Lower lobe of right lung (tissue), 2 donors: ENCODE results near the gene EXOC3. TPM values are rescaled to one million over a fixed set of nuclear protein-coding genes. Genes with fewer than 3 reads are reported as not detected.
"Not testable (repeated sequence)": the region's sequence is repeated elsewhere in the genome, so short reads cannot be mapped to it uniquely, and the experiment has no call there.

Experiments used
- ATAC-seq, 2 donors: fragments of 200-7000 bp; cut with Tn5 transposase; one replicate each; pipeline ENCODE4 v1.9.1; 2020 to 2022; ENCODE audit warnings: mild to moderate bottlenecking in 2 of 2, moderate library complexity in 2 of 2
- DNase-seq: peaks from one replicate; pipeline ENCODE4 v3.0.0-alpha.2; 2020
- H3K27ac ChIP-seq: fragments of 200-600 bp; one replicate; pipeline ENCODE4 v1.8.0; 2022
- H3K27me3 ChIP-seq: fragments of 200-600 bp; one replicate; pipeline ENCODE4 v1.8.0; 2022; ENCODE audit warnings: low read depth
- H3K36me3 ChIP-seq: fragments of 200-600 bp; one replicate; pipeline ENCODE4 v1.8.0; 2022; ENCODE audit warnings: mild to moderate bottlenecking
- H3K4me1 ChIP-seq: fragments of 200-600 bp; one replicate; pipeline ENCODE4 v1.8.0; 2022
- H3K4me3 ChIP-seq: fragments of 200-600 bp; one replicate; pipeline ENCODE4 v1.8.0; 2022; ENCODE audit warnings: mild to moderate bottlenecking
- H3K9me3 ChIP-seq: fragments of 200-600 bp; one replicate; pipeline ENCODE4 v1.8.0; 2022
- intact Hi-C: fragments of 100-400 bp; cut with DNase I; formaldehyde crosslinking; loops from one replicate; pipeline ENCODE4 v1.11.0; 2022
- total RNA-seq: library from RNA; stranded (reverse); fragmentation: NEBNext Ultra II Directional; extraction: Animal tissue kit (Norgen Biotek cat#: 25700); gene quantifications from one replicate; pipeline ENCODE4 v1.2.1, GENCODE V29; 2021
- TF ChIP-seq, protein P1 (sequence below): fragments of 200-600 bp; IDR thresholded peaks from one replicate; pipeline ENCODE4 v1.8.0; 2022; ENCODE audit warnings: antibody characterized with exemption, mild to moderate bottlenecking
- donor health status: DM: no; HTN: yes; CAD: no; lungs with severe emphysema.

EXOC3 gene
- total RNA-seq, 1 donor from 2014 or later: 58.9 TPM

- no peaks in the 10 kb centered on the region for H3K9me3 ChIP-seq
- no peaks in the 10 kb centered on the region for H3K27me3 ChIP-seq
- intact Hi-C loops: no loop called here
- no peak overlapping the region for H3K4me3 ChIP-seq
- DNase-seq (peak; percentile 19), ATAC-seq (no peak)
- peaks cover 6% of the 10 kb centered on the region for H3K4me1 ChIP-seq
- TF ChIP-seq, protein P1, sequence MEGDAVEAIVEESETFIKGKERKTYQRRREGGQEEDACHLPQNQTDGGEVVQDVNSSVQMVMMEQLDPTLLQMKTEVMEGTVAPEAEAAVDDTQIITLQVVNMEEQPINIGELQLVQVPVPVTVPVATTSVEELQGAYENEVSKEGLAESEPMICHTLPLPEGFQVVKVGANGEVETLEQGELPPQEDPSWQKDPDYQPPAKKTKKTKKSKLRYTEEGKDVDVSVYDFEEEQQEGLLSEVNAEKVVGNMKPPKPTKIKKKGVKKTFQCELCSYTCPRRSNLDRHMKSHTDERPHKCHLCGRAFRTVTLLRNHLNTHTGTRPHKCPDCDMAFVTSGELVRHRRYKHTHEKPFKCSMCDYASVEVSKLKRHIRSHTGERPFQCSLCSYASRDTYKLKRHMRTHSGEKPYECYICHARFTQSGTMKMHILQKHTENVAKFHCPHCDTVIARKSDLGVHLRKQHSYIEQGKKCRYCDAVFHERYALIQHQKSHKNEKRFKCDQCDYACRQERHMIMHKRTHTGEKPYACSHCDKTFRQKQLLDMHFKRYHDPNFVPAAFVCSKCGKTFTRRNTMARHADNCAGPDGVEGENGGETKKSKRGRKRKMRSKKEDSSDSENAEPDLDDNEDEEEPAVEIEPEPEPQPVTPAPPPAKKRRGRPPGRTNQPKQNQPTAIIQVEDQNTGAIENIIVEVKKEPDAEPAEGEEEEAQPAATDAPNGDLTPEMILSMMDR: no peak
- H3K27ac ChIP-seq: no peak overlapping the region
- no peaks in the 10 kb centered on the region for H3K36me3 ChIP-seq
Observed at GRCh38 chr5:411728-412127, 31.2 kb upstream of the EXOC3 start.

DNA sequence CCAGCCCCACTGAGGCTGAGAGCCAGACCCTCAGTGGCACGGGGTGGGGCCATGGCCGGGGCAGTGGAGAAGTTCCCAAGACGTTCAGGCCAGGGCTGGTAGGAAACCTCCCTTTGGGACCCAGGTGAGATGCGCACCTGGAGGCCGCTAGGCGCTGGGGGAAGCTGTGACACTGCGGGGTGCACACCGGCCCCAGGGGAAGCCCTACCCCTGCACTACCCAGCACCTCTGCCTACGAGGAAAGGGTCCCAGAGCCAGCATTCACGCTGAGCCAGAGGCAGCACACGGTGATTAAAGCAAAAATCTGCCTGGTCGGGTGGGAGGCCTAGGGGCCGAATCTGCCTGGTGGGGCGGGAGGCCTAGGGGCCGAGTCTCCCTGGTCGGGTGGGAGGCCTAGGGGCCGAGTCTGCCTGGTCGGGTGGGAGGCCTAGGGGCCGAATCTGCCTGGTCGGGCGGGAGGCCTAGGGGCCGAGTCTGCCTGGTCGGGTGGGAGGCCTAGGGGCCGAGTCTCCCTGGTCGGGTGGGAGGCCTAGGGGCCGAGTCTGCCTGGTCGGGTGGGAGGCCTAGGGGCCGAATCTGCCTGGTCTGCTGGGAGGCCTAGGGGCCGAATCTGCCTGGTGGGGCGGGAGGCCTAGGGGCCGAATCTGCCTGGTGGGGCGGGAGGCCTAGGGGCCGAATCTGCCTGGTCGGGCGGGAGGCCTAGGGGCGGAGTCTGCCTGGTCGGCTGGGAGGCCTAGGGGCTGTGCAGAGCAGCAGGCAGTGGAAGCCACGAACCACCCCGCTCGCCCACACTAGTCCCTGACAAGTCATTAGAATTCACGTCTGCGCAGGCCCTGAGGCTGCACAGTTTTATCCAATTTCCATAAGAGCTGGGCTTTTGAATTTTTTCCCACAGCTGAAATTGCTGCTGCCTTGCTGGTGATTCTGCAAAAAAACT is 27.7 kb upstream of the EXOC3 start:
- H3K36me3 ChIP-seq, H3K4me3 ChIP-seq, H3K9me3 ChIP-seq, intact Hi-C loops, H3K4me1 ChIP-seq, H3K27me3 ChIP-seq: not testable (repeated sequence)
- ATAC-seq (peak; percentile 76 to 86), DNase-seq (peak; percentile 83)
- H3K27ac ChIP-seq: peak overlapping the region; percentile 70

DNA sequence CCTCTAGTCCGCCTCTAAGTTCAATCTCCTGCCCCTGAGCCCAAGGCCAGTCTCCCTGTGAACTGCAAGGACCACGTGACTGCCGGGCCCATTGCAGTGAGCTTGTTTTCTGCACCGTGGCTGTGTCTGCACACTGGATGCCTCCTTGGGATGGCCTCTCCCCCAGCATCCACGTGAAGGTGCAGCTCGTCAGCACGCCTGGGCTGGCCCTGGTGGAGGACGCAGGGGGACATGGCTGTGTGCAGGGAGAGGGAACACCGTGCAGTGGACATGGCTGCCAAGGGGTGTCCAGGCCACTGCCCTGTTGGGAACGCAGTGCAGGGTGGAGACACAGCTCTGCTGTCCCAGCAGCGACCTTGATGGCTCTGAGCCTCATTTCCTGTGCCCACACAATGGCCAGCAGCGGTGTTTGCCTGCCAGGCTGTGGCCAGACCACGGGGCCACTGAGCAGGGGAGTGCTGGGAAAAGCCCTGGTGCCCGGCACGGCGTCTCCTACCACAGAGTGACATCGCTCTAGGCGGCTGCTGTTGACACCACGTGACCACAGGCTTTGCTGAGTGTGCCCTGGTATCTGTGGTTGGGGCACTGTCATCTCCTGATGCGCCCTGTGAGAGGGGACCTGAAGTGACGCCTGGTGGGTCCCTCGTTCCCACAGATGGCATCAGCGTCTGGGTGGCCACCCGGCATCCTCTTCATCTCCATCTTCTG is 26.9 kb upstream of the EXOC3 start:
- intact Hi-C loops: no loop called here
- no peaks in the 10 kb centered on the region for H3K27me3 ChIP-seq
- H3K27ac ChIP-seq: peak overlapping the region; percentile 70
- H3K4me1 ChIP-seq: peaks cover 6% of the 10 kb centered on the region
- DNase-seq (peak; percentile 51), ATAC-seq (peak; percentile 31 to 49)
- TF ChIP-seq, protein P1: no peak
- H3K4me3 ChIP-seq: no peak overlapping the region
- no peaks in the 10 kb centered on the region for H3K9me3 ChIP-seq
- H3K36me3 ChIP-seq: no peaks in the 10 kb centered on the region

GRCh38 chr5:416636-416960 is 26.4 kb upstream of the EXOC3 start:
- no peaks in the 10 kb centered on the region for H3K27me3 ChIP-seq
- H3K27ac ChIP-seq: no peak overlapping the region
- H3K9me3 ChIP-seq: no peaks in the 10 kb centered on the region
- DNase-seq (peak; percentile 48), ATAC-seq (no peak)
- TF ChIP-seq, protein P1: no peak
- no peaks in the 10 kb centered on the region for H3K36me3 ChIP-seq
- H3K4me1 ChIP-seq: peaks cover 6% of the 10 kb centered on the region
- intact Hi-C loops: no loop called here
- H3K4me3 ChIP-seq: no peak overlapping the region

DNA sequence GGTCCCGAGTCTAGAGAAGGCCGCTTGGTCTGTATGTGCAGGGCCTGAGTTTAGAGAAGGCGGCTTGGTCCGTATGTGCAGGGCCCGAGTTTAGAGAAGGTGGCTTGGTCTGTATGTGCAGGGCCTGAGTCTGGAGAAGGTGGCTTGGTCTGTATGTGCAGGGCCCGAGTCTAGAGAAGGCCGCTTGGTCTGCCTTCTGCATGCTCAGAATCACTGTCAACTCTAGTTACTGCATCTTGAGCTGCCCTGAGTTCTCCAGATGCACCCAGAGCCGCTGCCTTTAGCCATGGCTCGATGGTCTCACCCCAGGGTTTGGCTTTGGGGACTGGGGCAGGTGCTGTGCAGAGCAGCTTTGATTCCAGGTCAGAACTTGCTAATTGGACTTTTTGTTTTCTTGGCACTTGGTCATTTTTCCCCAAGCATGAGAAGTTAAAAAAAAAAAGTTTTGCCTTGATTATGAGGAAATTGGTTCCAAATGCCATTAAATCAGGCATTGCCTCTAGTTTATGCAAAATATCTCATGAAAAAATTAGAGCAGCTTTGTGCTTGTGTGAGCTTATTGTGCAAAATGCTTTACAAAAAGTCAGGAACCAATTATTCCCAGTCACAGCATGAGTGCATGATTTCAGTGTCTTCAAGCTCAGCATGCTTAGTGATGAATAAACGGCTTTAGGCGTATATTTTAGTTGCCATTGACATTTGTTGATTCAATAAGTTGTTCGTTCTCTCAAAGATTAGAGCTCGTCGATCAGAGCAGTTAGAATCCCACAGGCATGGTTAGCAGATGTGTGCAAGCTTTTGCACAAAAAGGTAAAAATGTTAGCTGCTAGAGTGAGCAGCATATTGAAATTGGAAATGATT is 25.4 kb upstream of the EXOC3 start:
- ATAC-seq (no peak), DNase-seq (peak; percentile 1)
- Histone ChIP-seq H3K4me1 (peaks cover 6% of the 10 kb centered on the region), H3K27me3 (no peaks in the 10 kb centered on the region), H3K36me3 (no peaks in the 10 kb centered on the region), H3K9me3 (no peaks in the 10 kb centered on the region), H3K4me3 (no peak overlapping the region), H3K27ac (no peak overlapping the region)
- intact Hi-C loops: no loop called here
- TF ChIP-seq, protein P1: no peak
